ENCODE data around the gene SULT2B1. TPM values are rescaled to one million over a fixed set of nuclear protein-coding genes. Genes with fewer than 3 reads are reported as not detected.
"Not testable (repeated sequence)": the region's sequence is repeated elsewhere in the genome, so short reads cannot be mapped to it uniquely, and the experiment has no call there.

Gene SULT2B1
- total and polyA plus RNA-seq, 2 experiments from 2014 or later, result 0.20 TPM; not detected in 1

DNA sequence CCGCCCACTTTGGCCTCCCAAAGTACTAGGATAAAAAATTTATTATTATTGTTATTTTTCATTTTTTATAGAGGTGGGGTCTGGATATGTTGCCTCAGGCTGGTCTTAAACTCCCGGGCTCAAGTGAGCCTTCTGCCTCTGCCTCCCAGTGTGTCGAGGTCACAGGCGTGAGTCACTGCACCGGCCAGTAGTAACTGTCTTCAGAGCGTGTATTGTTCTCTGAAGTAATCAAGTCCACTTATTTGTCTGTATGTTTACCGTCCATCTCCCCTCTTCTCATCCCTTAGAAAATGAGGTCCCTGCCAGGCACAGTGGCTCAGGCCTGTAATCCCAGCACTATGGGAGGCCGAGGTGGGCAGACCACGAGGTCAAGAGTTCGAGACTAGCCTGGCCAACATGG lies 18.2 kb upstream of the SULT2B1 start:
- Histone ChIP-seq H3K4me1 (ENCODE audit: low read depth) (no peaks in the 10 kb centered on the region), H3K4me3 (no peak overlapping the region), H3K27me3 (no peaks in the 10 kb centered on the region), H3K36me3 (no peaks in the 10 kb centered on the region), H3K27ac (no peak overlapping the region), H3K9me3 (ENCODE audit: low read depth) (no peaks in the 10 kb centered on the region)
- DNase-seq (ENCODE audit: low read depth in 1 of 2, low spot score in 1 of 2), result no peak
- TF ChIP-seq, protein P1, sequence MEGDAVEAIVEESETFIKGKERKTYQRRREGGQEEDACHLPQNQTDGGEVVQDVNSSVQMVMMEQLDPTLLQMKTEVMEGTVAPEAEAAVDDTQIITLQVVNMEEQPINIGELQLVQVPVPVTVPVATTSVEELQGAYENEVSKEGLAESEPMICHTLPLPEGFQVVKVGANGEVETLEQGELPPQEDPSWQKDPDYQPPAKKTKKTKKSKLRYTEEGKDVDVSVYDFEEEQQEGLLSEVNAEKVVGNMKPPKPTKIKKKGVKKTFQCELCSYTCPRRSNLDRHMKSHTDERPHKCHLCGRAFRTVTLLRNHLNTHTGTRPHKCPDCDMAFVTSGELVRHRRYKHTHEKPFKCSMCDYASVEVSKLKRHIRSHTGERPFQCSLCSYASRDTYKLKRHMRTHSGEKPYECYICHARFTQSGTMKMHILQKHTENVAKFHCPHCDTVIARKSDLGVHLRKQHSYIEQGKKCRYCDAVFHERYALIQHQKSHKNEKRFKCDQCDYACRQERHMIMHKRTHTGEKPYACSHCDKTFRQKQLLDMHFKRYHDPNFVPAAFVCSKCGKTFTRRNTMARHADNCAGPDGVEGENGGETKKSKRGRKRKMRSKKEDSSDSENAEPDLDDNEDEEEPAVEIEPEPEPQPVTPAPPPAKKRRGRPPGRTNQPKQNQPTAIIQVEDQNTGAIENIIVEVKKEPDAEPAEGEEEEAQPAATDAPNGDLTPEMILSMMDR (IDR thresholded peaks at IDR 0.05; ENCODE audit: low read depth, low read length), result no peak

DNA sequence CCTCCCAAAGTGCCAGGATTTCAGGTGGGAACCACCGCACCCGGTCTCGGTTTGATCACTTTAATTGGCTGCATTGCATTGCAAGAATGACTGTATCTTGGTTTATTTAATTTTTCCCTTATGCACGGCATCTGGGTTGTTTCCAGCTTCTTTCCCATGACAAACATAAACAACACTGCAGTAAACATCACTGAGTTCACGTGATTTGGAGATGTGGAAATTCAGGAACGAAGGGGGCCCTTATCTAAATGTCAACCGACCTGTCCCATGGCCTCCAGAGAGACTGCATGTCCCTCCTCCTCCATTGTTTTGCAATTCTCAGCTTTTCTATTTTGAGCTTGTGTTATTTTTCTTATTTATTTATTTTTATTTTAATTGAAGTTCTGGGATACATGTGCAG lies 14.4 kb upstream of the SULT2B1 start:
- H3K27ac ChIP-seq, result no peak overlapping the region
- no peak overlapping the region for H3K4me3 ChIP-seq
- no peak for DNase-seq (ENCODE audit: low read depth in 1 of 2, low spot score in 1 of 2)
- TF ChIP-seq, protein P1 (IDR thresholded peaks at IDR 0.05; ENCODE audit: low read depth, low read length), result no peak
- H3K9me3 ChIP-seq (ENCODE audit: low read depth), result no peaks in the 10 kb centered on the region
- no peaks in the 10 kb centered on the region for H3K27me3 ChIP-seq
- no peaks in the 10 kb centered on the region for H3K36me3 ChIP-seq
- H3K4me1 ChIP-seq (ENCODE audit: low read depth), result no peaks in the 10 kb centered on the region

DNA sequence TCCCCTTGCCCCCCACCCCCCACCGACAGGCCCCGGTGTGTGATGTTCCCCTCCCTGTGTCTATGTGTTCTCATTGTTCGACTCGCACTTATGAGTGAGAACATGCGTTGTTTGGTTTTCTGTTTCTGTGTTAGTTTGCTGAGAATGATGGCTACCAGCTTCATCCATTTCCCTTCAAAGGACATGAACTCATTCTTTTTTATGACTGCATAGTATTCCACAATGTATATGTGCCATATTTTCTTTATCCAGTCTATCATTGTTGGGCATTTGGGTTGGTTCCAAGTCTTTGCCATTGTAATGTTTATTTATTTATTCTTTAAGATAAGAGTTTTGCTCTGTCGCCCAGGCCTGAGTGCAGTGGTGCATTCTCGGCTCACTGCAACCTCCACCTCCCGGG lies 13.9 kb upstream of the SULT2B1 start:
- not testable (repeated sequence) for H3K27ac ChIP-seq; H3K4me3 ChIP-seq; H3K9me3 ChIP-seq (ENCODE audit: low read depth); H3K4me1 ChIP-seq (ENCODE audit: low read depth); H3K36me3 ChIP-seq; H3K27me3 ChIP-seq; DNase-seq (ENCODE audit: low read depth in 1 of 2, low spot score in 1 of 2)

DNA sequence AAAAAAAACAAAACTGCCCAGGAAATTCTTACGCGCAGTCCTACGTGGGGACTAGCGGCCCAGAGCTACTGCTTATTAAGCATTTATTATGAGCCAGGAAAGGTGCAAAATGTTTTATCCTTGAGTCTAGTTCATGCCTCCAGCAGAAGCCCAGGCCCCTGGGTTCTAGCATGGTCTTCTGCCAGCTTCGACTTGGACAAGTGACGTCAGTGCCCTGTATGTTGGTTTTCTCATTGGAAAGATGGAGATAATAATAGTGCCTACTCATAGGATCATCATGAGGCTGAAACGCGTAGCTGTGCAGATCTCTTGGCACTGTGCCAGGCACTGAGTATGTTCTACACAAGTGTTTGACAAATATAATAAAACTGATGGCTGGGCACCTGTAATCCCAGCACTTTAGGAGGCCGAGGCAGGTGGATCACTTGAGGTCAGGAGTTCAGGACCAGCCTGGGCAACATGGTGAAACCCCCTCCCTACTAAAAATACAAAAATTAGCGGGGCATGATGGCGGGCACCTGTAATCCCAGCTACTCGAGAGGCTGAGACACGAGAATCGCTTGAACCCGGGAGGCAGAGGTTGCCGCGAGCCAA lies 12.4 kb upstream of the SULT2B1 start:
- TF ChIP-seq, protein P1 (IDR thresholded peaks at IDR 0.05; ENCODE audit: low read depth, low read length), result no peak
- H3K36me3 ChIP-seq, result no peaks in the 10 kb centered on the region
- no peaks in the 10 kb centered on the region for H3K27me3 ChIP-seq
- H3K4me1 ChIP-seq (ENCODE audit: low read depth), result no peaks in the 10 kb centered on the region
- DNase-seq (ENCODE audit: low read depth in 1 of 2, low spot score in 1 of 2), result peak; percentile 61 to 65
- no peak overlapping the region for H3K4me3 ChIP-seq
- no peaks in the 10 kb centered on the region for H3K9me3 ChIP-seq (ENCODE audit: low read depth)
- H3K27ac ChIP-seq, result no peak overlapping the region

- Histone ChIP-seq H3K4me3 (no peak overlapping the region), H3K27ac (no peak overlapping the region), H3K36me3 (no peaks in the 10 kb centered on the region), H3K4me1 (ENCODE audit: low read depth) (no peaks in the 10 kb centered on the region), H3K9me3 (ENCODE audit: low read depth) (no peaks in the 10 kb centered on the region), H3K27me3 (no peaks in the 10 kb centered on the region)
- peak in 1 of 2 donors; percentile 53 for DNase-seq (ENCODE audit: low read depth in 1 of 2, low spot score in 1 of 2)
- TF ChIP-seq, protein P1 (IDR thresholded peaks at IDR 0.05; ENCODE audit: low read depth, low read length), result no peak
Observed at GRCh38 chr19:48540110-48540509, 11.9 kb upstream of the SULT2B1 start.

DNA sequence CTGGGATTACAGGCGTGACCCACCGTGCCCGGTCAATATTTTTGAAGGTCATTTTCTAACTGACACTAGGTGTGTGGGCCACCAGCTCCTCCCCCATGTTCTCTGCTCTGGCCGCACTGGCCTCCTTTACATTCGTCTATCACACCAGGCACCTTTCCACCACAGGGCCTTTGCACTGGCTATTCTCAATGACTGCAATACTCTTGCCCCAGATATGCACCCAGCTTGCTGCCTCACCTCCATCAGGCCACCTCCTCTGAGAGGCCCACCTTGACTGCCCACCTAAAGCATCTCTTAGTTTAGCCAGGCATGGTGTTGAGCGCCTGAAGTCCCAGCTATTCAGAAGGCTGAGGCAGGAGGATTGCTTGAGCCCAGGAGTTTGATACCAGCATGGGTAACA lies 10.2 kb upstream of the SULT2B1 start:
- Histone ChIP-seq H3K36me3 (no peaks in the 10 kb centered on the region), H3K4me3 (no peak overlapping the region), H3K9me3 (ENCODE audit: low read depth) (no peaks in the 10 kb centered on the region), H3K4me1 (ENCODE audit: low read depth) (no peaks in the 10 kb centered on the region), H3K27me3 (no peaks in the 10 kb centered on the region), H3K27ac (no peak overlapping the region)
- no peak for DNase-seq (ENCODE audit: low read depth in 1 of 2, low spot score in 1 of 2)
- TF ChIP-seq, protein P1 (IDR thresholded peaks at IDR 0.05; ENCODE audit: low read depth, low read length), result no peak
